H9 (cell line): ENCODE data around the gene RBPJ. TPM values are rescaled to one million over a fixed set of nuclear protein-coding genes. Genes with fewer than 3 reads are reported as not detected.

Experiments
- DNase-seq: peaks from one replicate; pipeline ENCODE4 v3.0.0-alpha.2; 2017
- H2AFZ ChIP-seq: one replicate; pipeline ENCODE4 v1.6.1; 2013; ENCODE audit warnings: mild to moderate bottlenecking, low read length, control low read depth, moderate library complexity
- H2AK5ac ChIP-seq: 2 replicates; pipeline ENCODE4 v1.6.1; 2013; ENCODE audit warnings: low read length, control low read depth, mixed read lengths; ENCODE audit not compliant: insufficient read length
- H2BK120ac ChIP-seq: one replicate; pipeline ENCODE4 v1.6.1; 2013; ENCODE audit warnings: low read depth, mild to moderate bottlenecking, low read length, control low read depth, inconsistent platforms; ENCODE audit not compliant: poor library complexity, severe bottlenecking
- H2BK12ac ChIP-seq: 2 replicates; pipeline ENCODE4 v1.6.1; 2013; ENCODE audit warnings: low read length, control low read depth, mixed read lengths, low read depth; ENCODE audit not compliant: insufficient read length
- H2BK15ac ChIP-seq: 2 replicates; pipeline ENCODE4 v1.6.1; 2013; ENCODE audit warnings: low read depth, low read length, control low read depth
- H2BK20ac ChIP-seq: one replicate; pipeline ENCODE4 v1.6.1; 2013; ENCODE audit warnings: low read depth, mild to moderate bottlenecking, low read length, control low read depth, inconsistent platforms; ENCODE audit not compliant: poor library complexity, severe bottlenecking
- H2BK5ac ChIP-seq: 2 replicates; pipeline ENCODE4 v1.6.1; 2013; ENCODE audit warnings: low read length, control low read depth, mixed read lengths; ENCODE audit not compliant: insufficient read length
- H3K14ac ChIP-seq: 2 replicates; pipeline ENCODE4 v1.6.1; 2013; ENCODE audit warnings: low read length, control low read depth; ENCODE audit not compliant: insufficient read depth
- H3K18ac ChIP-seq: 2 replicates; pipeline ENCODE4 v1.6.1; 2013; ENCODE audit warnings: low read depth, mild to moderate bottlenecking, mixed read lengths, low read length, control low read depth; ENCODE audit not compliant: insufficient read length
- H3K23ac ChIP-seq: 2 replicates; pipeline ENCODE4 v1.6.1; 2013; ENCODE audit warnings: low read length, control low read depth, mixed read lengths, low read depth; ENCODE audit not compliant: insufficient read length
- H3K23me2 ChIP-seq: 2 replicates; pipeline ENCODE4 v1.6.1; 2013; ENCODE audit warnings: low read depth, mild to moderate bottlenecking, mixed read lengths, low read length, control low read depth; ENCODE audit not compliant: insufficient read length, poor library complexity, severe bottlenecking
- H3K27ac ChIP-seq: 2 replicates; pipeline ENCODE4 v1.5.1; 2013; ENCODE audit warnings: low read length, control low read depth, mixed read lengths, low read depth; ENCODE audit not compliant: insufficient read length
- H3K27me3 ChIP-seq: 2 replicates; pipeline ENCODE4 v1.6.1; 2013; ENCODE audit warnings: low read length, control low read depth, inconsistent platforms; ENCODE audit not compliant: insufficient read depth
- H3K4ac ChIP-seq: 2 replicates; pipeline ENCODE4 v1.6.1; 2013; ENCODE audit warnings: low read depth, mild to moderate bottlenecking, control low read depth, inconsistent platforms, low read length, moderate library complexity
- H3K4me1 ChIP-seq: 2 replicates; pipeline ENCODE4 v1.6.1; 2013; ENCODE audit warnings: low read length, control low read depth, inconsistent platforms; ENCODE audit not compliant: insufficient read depth
- H3K4me2 ChIP-seq: 2 replicates; pipeline ENCODE4 v1.6.1; 2013; ENCODE audit warnings: low read length, control low read depth, mixed read lengths; ENCODE audit not compliant: insufficient read length, insufficient read depth
- H3K56ac ChIP-seq: 2 replicates; pipeline ENCODE4 v1.6.1; 2013; ENCODE audit warnings: low read depth, mild to moderate bottlenecking, mixed read lengths, low read length, control low read depth; ENCODE audit not compliant: insufficient read length
- H3K79me1 ChIP-seq: 2 replicates; pipeline ENCODE4 v1.6.1; 2013; ENCODE audit warnings: low read depth, mild to moderate bottlenecking, moderate library complexity, low read length, control low read depth, inconsistent platforms; ENCODE audit not compliant: insufficient read depth, poor library complexity, severe bottlenecking
- H3K79me2 ChIP-seq: 2 replicates; pipeline ENCODE4 v1.6.1; 2013; ENCODE audit warnings: low read length, control low read depth, inconsistent platforms; ENCODE audit not compliant: insufficient read depth
- H3K9ac ChIP-seq: 2 replicates; pipeline ENCODE4 v1.6.1; 2013; ENCODE audit warnings: low read length, control low read depth, mixed read lengths; ENCODE audit not compliant: insufficient read length; ENCODE audit errors: extremely low read depth
- H3K9me3 ChIP-seq: one replicate; pipeline ENCODE4 v1.6.1; 2013; ENCODE audit warnings: low read depth, low read length, inconsistent platforms; ENCODE audit not compliant: control insufficient read depth
- H3T11ph ChIP-seq: one replicate; pipeline ENCODE4 v1.6.1; 2013; ENCODE audit warnings: mild to moderate bottlenecking, low read length, control low read depth, inconsistent platforms
- H4K20me1 ChIP-seq: one replicate; pipeline ENCODE4 v1.6.1; 2013; ENCODE audit not compliant: control insufficient read depth, insufficient read length, insufficient read depth
- H4K5ac ChIP-seq: 2 replicates; pipeline ENCODE4 v1.6.1; 2013; ENCODE audit warnings: low read depth, mild to moderate bottlenecking, mixed read lengths, low read length, control low read depth; ENCODE audit not compliant: insufficient read length
- H4K8ac ChIP-seq: replicated peaks from 2 replicates; pipeline ENCODE4 v1.6.1; 2013; ENCODE audit warnings: low read length, control low read depth, mixed read lengths, low read depth; ENCODE audit not compliant: insufficient read length
- H4K91ac ChIP-seq: 2 replicates; pipeline ENCODE4 v1.6.1; 2013; ENCODE audit warnings: low read depth, mild to moderate bottlenecking, moderate library complexity, mixed read lengths, low read length, control low read depth; ENCODE audit not compliant: insufficient read length
- H3K27ac Mint-ChIP-seq, 3 experiments: 2 replicates in 2 of 3; 3 replicates in 1 of 3; pipeline ENCODE4 v1.8.0; 2020 to 2021; ENCODE audit warnings: mixed read lengths in 3 of 3, mild to moderate bottlenecking in 1 of 3, moderate library complexity in 1 of 3
- H3K27me3 Mint-ChIP-seq: 2 replicates; pipeline ENCODE4 v1.8.0; 2021; ENCODE audit warnings: low read depth, mild to moderate bottlenecking, moderate library complexity, mixed read lengths
- H3K36me3 Mint-ChIP-seq, 3 experiments: 2 replicates in 2 of 3; 3 replicates in 1 of 3; pipeline ENCODE4 v1.8.0; 2020 to 2021; ENCODE audit warnings: low read depth in 3 of 3, mixed read lengths in 3 of 3; ENCODE audit not compliant: insufficient read depth in 1 of 3
- H3K4me1 Mint-ChIP-seq, 2 experiments: 2 replicates each; pipeline ENCODE4 v1.8.0; 2020; ENCODE audit warnings: mixed read lengths in 2 of 2
- H3K4me3 Mint-ChIP-seq, 2 experiments: 2 replicates in 1 of 2; 3 replicates in 1 of 2; pipeline ENCODE4 v1.8.0; 2020 to 2021; ENCODE audit warnings: mild to moderate bottlenecking in 2 of 2, mixed read lengths in 2 of 2, moderate library complexity in 1 of 2
- H3K9me3 Mint-ChIP-seq, 2 experiments: 2 replicates in 1 of 2; 3 replicates in 1 of 2; pipeline ENCODE4 v1.8.0; 2020; ENCODE audit warnings: mild to moderate bottlenecking in 2 of 2, mixed read lengths in 2 of 2, moderate library complexity in 1 of 2
- CTCF ChIP-seq: fragments of 200-600 bp; sonication (generic); conservative IDR thresholded peaks from 3 replicates; pipeline ENCODE4 v1.8.0; 2021; ENCODE audit warnings: antibody characterized with exemption, mild to moderate bottlenecking
- WGBS: extraction: QIAGEN DNeasy Blood & Tissue Kit; methylation state at CpG from one replicate; pipeline ENCODE4 v1.1.7; 2013; ENCODE audit warnings: missing lambda C conversion rate, low lambda C conversion rate, mixed read lengths; ENCODE audit not compliant: insufficient read length; ENCODE audit errors: extremely low coverage; 5-methylcytosine and 5-hydroxymethylcytosine counted together
- total RNA-seq: library from RNA; stranded (reverse); gene quantifications from 2 replicates; pipeline ENCODE4 v1.2.1, GENCODE V29; 2021

RBPJ gene
- total RNA-seq, 1 experiment from 2014 or later = 166 TPM

DNA sequence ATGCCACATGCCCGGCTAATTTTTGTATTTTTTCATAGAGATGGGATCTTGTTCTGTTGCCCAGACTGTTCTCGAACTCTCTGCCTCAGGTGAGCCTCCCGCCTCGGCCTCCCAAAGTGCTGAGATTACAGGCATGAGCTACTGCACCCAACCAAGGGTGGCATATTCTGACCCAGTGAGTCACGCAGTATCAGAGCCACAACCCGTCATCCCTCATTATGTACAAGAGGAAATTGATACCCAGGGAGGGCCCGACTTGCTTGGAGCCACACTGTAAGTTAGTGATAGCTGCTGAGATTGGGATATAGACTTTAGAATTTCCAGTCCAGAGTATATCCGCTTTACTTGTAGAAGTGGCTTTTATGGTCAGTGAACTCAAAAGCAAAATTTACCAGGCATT lies 154.9 kb downstream of the RBPJ start:
- no peaks in the 10 kb centered on the region for H3K79me2 ChIP-seq

More for the DNA sequence above, 154.9 kb downstream of the RBPJ start:
- no peak overlapping the region for H3T11ph ChIP-seq
- H3K9me3 Mint-ChIP-seq = no peaks in the 10 kb centered on the region; a peak in 1 of 5 replicates
- peaks cover 0 to 4% of the 10 kb centered on the region in 2 experiments; a peak in 1 of 4 replicates for H3K4me1 Mint-ChIP-seq
- H3K27ac Mint-ChIP-seq = no peak overlapping the region
- H3K4me2 ChIP-seq = no peak overlapping the region
- H4K8ac ChIP-seq = no peak overlapping the region
- H3K27me3 ChIP-seq = no peaks in the 10 kb centered on the region
- no peak overlapping the region for H3K27ac ChIP-seq
- no peak overlapping the region for H2AFZ ChIP-seq
- no peaks in the 10 kb centered on the region; the same call in 1 of the 2 replicates for H3K4me1 ChIP-seq
- no peak overlapping the region for H2BK120ac ChIP-seq
- no peak overlapping the region for H2BK20ac ChIP-seq
- no peak overlapping the region for H4K5ac ChIP-seq
- no peaks in the 10 kb centered on the region for H4K20me1 ChIP-seq
- no peaks in the 10 kb centered on the region for H3K23me2 ChIP-seq
- no peak overlapping the region for H3K14ac ChIP-seq
- H3K18ac ChIP-seq = no peak overlapping the region
- no peak overlapping the region for H2AK5ac ChIP-seq
- no peak overlapping the region for H3K4ac ChIP-seq
- H2BK12ac ChIP-seq = no peak overlapping the region
- no CpG with 5 or more reads among the region's 8 CpGs for WGBS
- no peak overlapping the region for H3K4me3 Mint-ChIP-seq
- H3K9me3 ChIP-seq = no peaks in the 10 kb centered on the region
- TF ChIP-seq CTCF = no peak
- H4K91ac ChIP-seq = no peak overlapping the region
- no peak overlapping the region for H2BK5ac ChIP-seq
- no peak overlapping the region for H3K56ac ChIP-seq
- H3K23ac ChIP-seq = no peak overlapping the region
- H3K27me3 Mint-ChIP-seq = no peaks in the 10 kb centered on the region; the same call in 1 of the 2 replicates
- H3K79me1 ChIP-seq = no peaks in the 10 kb centered on the region
- H3K9ac ChIP-seq = no peak overlapping the region
- H2BK15ac ChIP-seq = no peak overlapping the region
- no peak for DNase-seq
- no peaks in the 10 kb centered on the region for H3K36me3 Mint-ChIP-seq
